AG09319 (cell line): ENCODE results near the gene DCTN3.

Experiments
- DNase-seq: peaks from one replicate; pipeline ENCODE4 v3.0.0-alpha.2; 2010; ENCODE audit warnings: low read depth; ENCODE audit errors: extremely low read depth
- CTCF ChIP-seq: IDR thresholded peaks from 2 replicates; pipeline ENCODE4 v1.5.1; 2011; ENCODE audit warnings: low read depth, mild to moderate bottlenecking, inconsistent platforms, low read length, moderate library complexity

DCTN3 gene

GRCh38 chr9:34579808-34580163 is 40.5 kb downstream of the DCTN3 start:
- TF ChIP-seq CTCF: no peak
- DNase-seq: no peak

GRCh38 chr9:34579104-34579807 is 41.0 kb downstream of the DCTN3 start:
- no peak for TF ChIP-seq CTCF

GRCh38 chr9:34578241-34579103 is 41.8 kb downstream of the DCTN3 start:
- no peak for TF ChIP-seq CTCF
- DNase-seq: no peak

More at GRCh38 chr9:34579104-34579807, 41.0 kb downstream of the DCTN3 start:
- DNase-seq: no peak

GRCh38 chr9:34577400-34578240 is 42.7 kb downstream of the DCTN3 start:
- no peak for TF ChIP-seq CTCF
- no peak for DNase-seq

GRCh38 chr9:34576597-34577399 is 43.5 kb downstream of the DCTN3 start:
- no peak for TF ChIP-seq CTCF
- no peak for DNase-seq

- DNase-seq: no peak
- no peak for TF ChIP-seq CTCF
These were observed 44.3 kb downstream of the DCTN3 start for GRCh38 chr9:34575862-34576596.
